ENCODE results near the gene ISOC1.

- no peak for TF ChIP-seq POLR2A (IDR thresholded peaks at IDR 0.05; ENCODE audit: low read length)
- no peak for TF ChIP-seq GATA1 (IDR thresholded peaks at IDR 0.05; ENCODE audit: low read depth, low read length)
Observed at GRCh38 chr5:129069292-129069691, 25.3 kb upstream of the ISOC1 start.

Measured in erythroblast (primary cell).